Fibroblast of lung (primary cell): ENCODE measurements around the gene GPC6. TPM values are rescaled to one million over a fixed set of nuclear protein-coding genes. Genes with fewer than 3 reads are reported as not detected.

Source experiments
- DNase-seq, 2 donors: peaks; one replicate each; pipeline versions ENCODE4 v3.0.0 to v3.0.0-alpha.2; 2010; ENCODE audit warnings: low read depth in 2 of 2
- H2AFZ ChIP-seq: 2 replicates; pipeline ENCODE4 v1.5.1; 2012; ENCODE audit warnings: low read length, control low read depth, inconsistent platforms
- H3K27ac ChIP-seq: 2 replicates; pipeline ENCODE4 v1.5.1; 2011; ENCODE audit warnings: low read length, control low read depth; ENCODE audit not compliant: insufficient read depth
- H3K27me3 ChIP-seq: 2 replicates; pipeline ENCODE4 v1.5.1; 2011; ENCODE audit warnings: mild to moderate bottlenecking, low read length; ENCODE audit not compliant: control insufficient read depth, insufficient read depth
- H3K36me3 ChIP-seq: 2 replicates; pipeline ENCODE4 v1.5.1; 2011; ENCODE audit warnings: low read length; ENCODE audit not compliant: control insufficient read depth, insufficient read depth
- H3K4me1 ChIP-seq: 2 replicates; pipeline ENCODE4 v1.5.1; 2011; ENCODE audit warnings: low read length; ENCODE audit not compliant: control insufficient read depth, insufficient read depth; ENCODE audit errors: extremely low read depth
- H3K4me2 ChIP-seq: 2 replicates; pipeline ENCODE4 v1.5.1; 2011; ENCODE audit warnings: low read length, control low read depth; ENCODE audit not compliant: insufficient read depth; ENCODE audit errors: extremely low read depth
- H3K4me3 ChIP-seq, 4 experiments: fragments of 200-600 bp in 1 of 4; sonication (generic) in 1 of 4; replicated peaks in 1 of 4; 2 replicates each; pipeline ENCODE4 v1.5.1; 2011 to 2016; ENCODE audit warnings: low read length in 4 of 4, low read depth in 3 of 4, mild to moderate bottlenecking in 3 of 4, control low read depth in 2 of 4, inconsistent platforms in 1 of 4, mixed read lengths in 1 of 4; ENCODE audit not compliant: insufficient read depth in 1 of 4; ENCODE audit errors: control extremely low read depth in 1 of 4
- H3K79me2 ChIP-seq: 2 replicates; pipeline ENCODE4 v1.5.1; 2012; ENCODE audit warnings: mild to moderate bottlenecking, low read length, inconsistent platforms; ENCODE audit not compliant: control insufficient read depth, insufficient read depth
- H3K9ac ChIP-seq: 2 replicates; pipeline ENCODE4 v1.5.1; 2011; ENCODE audit warnings: mild to moderate bottlenecking, low read length, control low read depth; ENCODE audit not compliant: insufficient read depth
- H3K9me3 ChIP-seq: 2 replicates; pipeline ENCODE4 v1.5.1; 2012; ENCODE audit warnings: low read depth, low read length; ENCODE audit not compliant: control insufficient read depth, insufficient read depth
- H4K20me1 ChIP-seq: 2 replicates; pipeline ENCODE4 v1.5.1; 2011; ENCODE audit warnings: low read length; ENCODE audit not compliant: control insufficient read depth, insufficient read depth; ENCODE audit errors: extremely low read depth
- CTCF ChIP-seq, 2 donors: IDR thresholded peaks in 1 of 2; conservative IDR thresholded peaks in 1 of 2; 1 replicate in 1 of 2; 2 replicates in 1 of 2; pipeline ENCODE4 v1.5.1; 2011 to 2012; ENCODE audit warnings: low read length in 2 of 2, control low read depth in 1 of 2, inconsistent platforms in 1 of 2, low read depth in 1 of 2, mild to moderate bottlenecking in 1 of 2
- EZH2 ChIP-seq: IDR thresholded peaks from 2 replicates; pipeline ENCODE4 v1.5.1; 2012; ENCODE audit warnings: low read length, control low read depth, mild to moderate bottlenecking; ENCODE audit errors: missing control alignments
- polyA plus RNA-seq, 2 donors: library from polyadenylated mRNA; depleted of rRNA in 1 of 2; stranded (reverse) in 1 of 2; unstranded in 1 of 2; fragments of >200 nt; gene quantifications; 2 replicates each; pipeline ENCODE4 v1.2.1, GENCODE V29; 2011 to 2012; ENCODE audit warnings: missing spikeins in 1 of 2
- total RNA-seq: library from RNA; depleted of rRNA; stranded (reverse); fragments of >200 nt; gene quantifications from 2 replicates; pipeline ENCODE4 v1.2.1, GENCODE V29; 2014

Gene GPC6
- total and polyA plus RNA-seq, 2 donors (not counting 1 experiment from before 2014, with no cell fraction given): 11.2 to 33.7 TPM

- Histone ChIP-seq H3K4me1 (no peaks in the 10 kb centered on the region), H3K4me3 (no peak overlapping the region), H3K36me3 (no peaks in the 10 kb centered on the region), H3K27me3 (no peaks in the 10 kb centered on the region), H2AFZ (no peak overlapping the region), H4K20me1 (no peaks in the 10 kb centered on the region), H3K79me2 (no peaks in the 10 kb centered on the region), H3K4me2 (no peak overlapping the region), H3K9me3 (no peaks in the 10 kb centered on the region), H3K9ac (no peak overlapping the region), H3K27ac (no peak overlapping the region)
- DNase-seq: no peak
- TF ChIP-seq CTCF (conservative IDR thresholded peaks at IDR 0.05 in 1 of 2, IDR thresholded peaks at IDR 0.05 in 1 of 2; ENCODE audit: low read depth in 1 of 2, low read length in 2 of 2) (no peak), EZH2 (no peak)
These were observed 336.1 kb downstream of the GPC6 start for GRCh38 chr13:93562676-93563075.

- H3K36me3 ChIP-seq: no peaks in the 10 kb centered on the region
- no peak for DNase-seq
- TF ChIP-seq EZH2: no peak
- no peak for TF ChIP-seq CTCF (conservative IDR thresholded peaks at IDR 0.05 in 1 of 2, IDR thresholded peaks at IDR 0.05 in 1 of 2; ENCODE audit: low read depth in 1 of 2, low read length in 2 of 2)
These were observed 350.5 kb downstream of the GPC6 start for GRCh38 chr13:93577105-93577504.

GRCh38 chr13:93589788-93590187, 363.2 kb downstream of the GPC6 start:
- Histone ChIP-seq H3K4me3 (no peak overlapping the region), H4K20me1 (no peaks in the 10 kb centered on the region), H3K9me3 (no peaks in the 10 kb centered on the region), H3K27me3 (no peaks in the 10 kb centered on the region), H3K79me2 (no peaks in the 10 kb centered on the region), H3K9ac (no peak overlapping the region), H2AFZ (no peak overlapping the region), H3K27ac (no peak overlapping the region), H3K36me3 (no peaks in the 10 kb centered on the region), H3K4me1 (no peaks in the 10 kb centered on the region), H3K4me2 (no peak overlapping the region)
- TF ChIP-seq CTCF (conservative IDR thresholded peaks at IDR 0.05 in 1 of 2, IDR thresholded peaks at IDR 0.05 in 1 of 2; ENCODE audit: low read depth in 1 of 2, low read length in 2 of 2): no peak
- no peak for TF ChIP-seq EZH2
- no peak for DNase-seq

More at GRCh38 chr13:93577105-93577504, 350.5 kb downstream of the GPC6 start:
- Histone ChIP-seq H3K4me3 (no peak overlapping the region), H3K9me3 (no peaks in the 10 kb centered on the region), H3K4me1 (no peaks in the 10 kb centered on the region), H4K20me1 (no peaks in the 10 kb centered on the region), H3K9ac (no peak overlapping the region), H3K27me3 (no peaks in the 10 kb centered on the region), H2AFZ (no peak overlapping the region), H3K79me2 (no peaks in the 10 kb centered on the region), H3K4me2 (no peak overlapping the region), H3K27ac (no peak overlapping the region)
